ENCODE measurements around the gene KIF26B. TPM values are rescaled to one million over a fixed set of nuclear protein-coding genes. Genes with fewer than 3 reads are reported as not detected.

KIF26B gene
- total and polyA plus RNA-seq, 10 of the 15 experiments (the other 5 are each of a cell fraction or from before 2014, with no cell fraction given): 0.35 to 11.6 (median 2.2) TPM

- TF ChIP-seq EP300 (IDR thresholded peaks at IDR 0.05; ENCODE audit: borderline replicate concordance in 1 of 2, control insufficient read depth in 1 of 2, low read depth in 2 of 2, low read length in 2 of 2) (peak; percentile 46 to 78; a peak in 2 of 4 replicates), ZZZ3 (IDR thresholded peaks at IDR 0.05; ENCODE audit: control insufficient read depth, insufficient read length, low read depth) (no peak), E2F4 (IDR thresholded peaks at IDR 0.05; ENCODE audit: low read depth, low read length) (no peak), CEBPZ (IDR thresholded peaks at IDR 0.05; ENCODE audit: low read depth, low read length) (no peak), STAT3 (IDR thresholded peaks at IDR 0.05; ENCODE audit: low read depth, low read length) (no peak), BACH1 (IDR thresholded peaks at IDR 0.05; ENCODE audit: borderline replicate concordance) (no peak), NR2C1 (IDR thresholded peaks at IDR 0.05) (no peak), ZBTB4 (CRISPR knock-in tag; IDR thresholded peaks at IDR 0.05) (no peak), NBN (IDR thresholded peaks at IDR 0.05) (0 out of 2 replicates have a peak, but pooled peaks have one; percentile 44), MTA2 (IDR thresholded peaks at IDR 0.05; ENCODE audit: low read depth) (peak; percentile 58), TARDBP (IDR thresholded peaks at IDR 0.05; ENCODE audit: borderline replicate concordance) (no peak), BCLAF1 (IDR thresholded peaks at IDR 0.05) (no peak), CHD4 (IDR thresholded peaks at IDR 0.05) (no peak)
- TF ChIP-seq, protein P1, sequence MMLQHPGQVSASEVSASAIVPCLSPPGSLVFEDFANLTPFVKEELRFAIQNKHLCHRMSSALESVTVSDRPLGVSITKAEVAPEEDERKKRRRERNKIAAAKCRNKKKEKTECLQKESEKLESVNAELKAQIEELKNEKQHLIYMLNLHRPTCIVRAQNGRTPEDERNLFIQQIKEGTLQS (IDR thresholded peaks at IDR 0.05; ENCODE audit: borderline replicate concordance, extremely low read depth, low read depth, low read length): no peak
- TF ChIP-seq, protein P2, sequence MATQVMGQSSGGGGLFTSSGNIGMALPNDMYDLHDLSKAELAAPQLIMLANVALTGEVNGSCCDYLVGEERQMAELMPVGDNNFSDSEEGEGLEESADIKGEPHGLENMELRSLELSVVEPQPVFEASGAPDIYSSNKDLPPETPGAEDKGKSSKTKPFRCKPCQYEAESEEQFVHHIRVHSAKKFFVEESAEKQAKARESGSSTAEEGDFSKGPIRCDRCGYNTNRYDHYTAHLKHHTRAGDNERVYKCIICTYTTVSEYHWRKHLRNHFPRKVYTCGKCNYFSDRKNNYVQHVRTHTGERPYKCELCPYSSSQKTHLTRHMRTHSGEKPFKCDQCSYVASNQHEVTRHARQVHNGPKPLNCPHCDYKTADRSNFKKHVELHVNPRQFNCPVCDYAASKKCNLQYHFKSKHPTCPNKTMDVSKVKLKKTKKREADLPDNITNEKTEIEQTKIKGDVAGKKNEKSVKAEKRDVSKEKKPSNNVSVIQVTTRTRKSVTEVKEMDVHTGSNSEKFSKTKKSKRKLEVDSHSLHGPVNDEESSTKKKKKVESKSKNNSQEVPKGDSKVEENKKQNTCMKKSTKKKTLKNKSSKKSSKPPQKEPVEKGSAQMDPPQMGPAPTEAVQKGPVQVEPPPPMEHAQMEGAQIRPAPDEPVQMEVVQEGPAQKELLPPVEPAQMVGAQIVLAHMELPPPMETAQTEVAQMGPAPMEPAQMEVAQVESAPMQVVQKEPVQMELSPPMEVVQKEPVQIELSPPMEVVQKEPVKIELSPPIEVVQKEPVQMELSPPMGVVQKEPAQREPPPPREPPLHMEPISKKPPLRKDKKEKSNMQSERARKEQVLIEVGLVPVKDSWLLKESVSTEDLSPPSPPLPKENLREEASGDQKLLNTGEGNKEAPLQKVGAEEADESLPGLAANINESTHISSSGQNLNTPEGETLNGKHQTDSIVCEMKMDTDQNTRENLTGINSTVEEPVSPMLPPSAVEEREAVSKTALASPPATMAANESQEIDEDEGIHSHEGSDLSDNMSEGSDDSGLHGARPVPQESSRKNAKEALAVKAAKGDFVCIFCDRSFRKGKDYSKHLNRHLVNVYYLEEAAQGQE (IDR thresholded peaks at IDR 0.05; ENCODE audit: low read depth, low read length): no peak
Observed at GRCh38 chr1:245645894-245646293, 491.1 kb downstream of the KIF26B start (continued).
